DND-41 (cell line): ENCODE measurements around the gene OR51L1.

Experiments used
- ATAC-seq: fragments of 200-7000 bp; cut with Tn5 transposase; 3 replicates; pipeline ENCODE4 v1.9.1; 2021; ENCODE audit warnings: low read depth; ENCODE audit not compliant: insufficient read depth
- DNase-seq: peaks from one replicate; pipeline ENCODE4 v3.0.0-alpha.2; 2020
- H2AFZ ChIP-seq: 2 replicates; pipeline ENCODE4 v1.6.0; 2012; ENCODE audit warnings: low read depth, low read length
- H3K27ac ChIP-seq: 2 replicates; pipeline ENCODE4 v1.5.1; 2012; ENCODE audit warnings: low read length, inconsistent platforms
- H3K27me3 ChIP-seq: fragments of 200-600 bp; sonication (generic); 2 replicates; pipeline ENCODE4 v1.6.0; 2012; ENCODE audit warnings: low read length, mild to moderate bottlenecking, inconsistent platforms; ENCODE audit not compliant: insufficient read depth, poor library complexity
- H3K36me3 ChIP-seq: 2 replicates; pipeline ENCODE4 v1.5.1; 2012; ENCODE audit warnings: low read length, inconsistent platforms; ENCODE audit not compliant: insufficient read depth
- H3K4me1 ChIP-seq: 2 replicates; pipeline ENCODE4 v1.5.1; 2012; ENCODE audit warnings: mild to moderate bottlenecking, low read length; ENCODE audit not compliant: insufficient read depth
- H3K4me2 ChIP-seq: 2 replicates; pipeline ENCODE4 v1.6.0; 2012; ENCODE audit warnings: mild to moderate bottlenecking, moderate library complexity, low read length, inconsistent platforms; ENCODE audit not compliant: insufficient read depth
- H3K4me3 ChIP-seq, 2 experiments: fragments of 200-600 bp in 1 of 2; shearing (Covaris generic) in 1 of 2; 2 replicates each; pipeline ENCODE4 v1.5.1; 2012 to 2016; ENCODE audit warnings: inconsistent platforms in 2 of 2, low read length in 2 of 2, mild to moderate bottlenecking in 2 of 2, low read depth in 1 of 2, moderate library complexity in 1 of 2
- H3K79me2 ChIP-seq: 2 replicates; pipeline ENCODE4 v1.6.0; 2012; ENCODE audit warnings: low read length, inconsistent platforms; ENCODE audit not compliant: insufficient read depth
- H3K9ac ChIP-seq: 2 replicates; pipeline ENCODE4 v1.6.0; 2012; ENCODE audit warnings: low read depth, mild to moderate bottlenecking, inconsistent platforms, low read length, moderate library complexity
- H3K9me3 ChIP-seq: 2 replicates; pipeline ENCODE4 v1.5.1; 2012; ENCODE audit warnings: low read length, moderate library complexity, mild to moderate bottlenecking, inconsistent platforms; ENCODE audit not compliant: insufficient read depth, severe bottlenecking
- H4K20me1 ChIP-seq: 2 replicates; pipeline ENCODE4 v1.6.0; 2012; ENCODE audit warnings: low read length; ENCODE audit not compliant: insufficient read depth
- CTCF ChIP-seq: IDR thresholded peaks from 2 replicates; pipeline ENCODE4 v1.5.1; 2012; ENCODE audit warnings: borderline replicate concordance, low read length, moderate library complexity, mild to moderate bottlenecking; ENCODE audit not compliant: poor library complexity, severe bottlenecking; ENCODE audit errors: extremely low read depth
- EZH2 ChIP-seq: IDR thresholded peaks from 3 replicates; pipeline ENCODE4 v1.6.1; 2012; ENCODE audit warnings: borderline replicate concordance, low read depth, mild to moderate bottlenecking, moderate library complexity, low read length, inconsistent platforms; ENCODE audit not compliant: severe bottlenecking

The OR51L1 gene

DNA sequence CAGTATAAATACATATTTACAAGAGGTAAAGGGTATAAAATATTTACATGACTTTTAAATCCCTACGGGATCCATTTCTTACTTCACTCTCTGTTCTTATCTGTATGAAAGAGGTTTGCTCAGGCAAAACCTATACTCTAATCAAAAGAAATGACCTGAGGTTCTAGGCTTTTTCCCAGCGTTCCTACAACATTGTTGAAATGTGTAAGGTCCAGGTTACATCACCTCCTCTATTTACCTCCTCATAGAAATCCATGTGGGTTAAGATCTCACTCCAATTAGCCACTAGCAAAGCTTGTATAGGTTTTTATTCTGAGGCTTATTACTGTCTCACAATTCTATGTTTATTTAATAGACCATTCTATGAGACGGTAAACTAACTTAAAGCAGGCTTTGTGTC is 12.0 kb upstream of the OR51L1 start:
- Histone ChIP-seq H3K27me3 (no peaks in the 10 kb centered on the region), H2AFZ (no peak overlapping the region), H3K4me3 (no peak overlapping the region), H3K4me2 (no peak overlapping the region), H3K36me3 (no peaks in the 10 kb centered on the region), H3K9ac (no peak overlapping the region), H3K9me3 (no peaks in the 10 kb centered on the region), H4K20me1 (no peaks in the 10 kb centered on the region), H3K4me1 (no peaks in the 10 kb centered on the region), H3K27ac (no peak overlapping the region), H3K79me2 (no peaks in the 10 kb centered on the region)
- no peak for TF ChIP-seq EZH2
- no peak for DNase-seq
- no peak for ATAC-seq

GRCh38 chr11:4983841-4984240 is 10.8 kb upstream of the OR51L1 start:
- no peak overlapping the region for H3K4me3 ChIP-seq
- ATAC-seq = no peak
- H3K79me2 ChIP-seq = no peaks in the 10 kb centered on the region
- no peaks in the 10 kb centered on the region for H3K9me3 ChIP-seq
- H3K36me3 ChIP-seq = no peaks in the 10 kb centered on the region
- H4K20me1 ChIP-seq = no peaks in the 10 kb centered on the region
- no peaks in the 10 kb centered on the region for H3K4me1 ChIP-seq
- H2AFZ ChIP-seq = no peak overlapping the region
- no peaks in the 10 kb centered on the region for H3K27me3 ChIP-seq
- no peak for DNase-seq
- TF ChIP-seq CTCF (no peak), EZH2 (no peak)
- no peak overlapping the region for H3K9ac ChIP-seq
- no peak overlapping the region for H3K4me2 ChIP-seq
- no peak overlapping the region for H3K27ac ChIP-seq

DNA sequence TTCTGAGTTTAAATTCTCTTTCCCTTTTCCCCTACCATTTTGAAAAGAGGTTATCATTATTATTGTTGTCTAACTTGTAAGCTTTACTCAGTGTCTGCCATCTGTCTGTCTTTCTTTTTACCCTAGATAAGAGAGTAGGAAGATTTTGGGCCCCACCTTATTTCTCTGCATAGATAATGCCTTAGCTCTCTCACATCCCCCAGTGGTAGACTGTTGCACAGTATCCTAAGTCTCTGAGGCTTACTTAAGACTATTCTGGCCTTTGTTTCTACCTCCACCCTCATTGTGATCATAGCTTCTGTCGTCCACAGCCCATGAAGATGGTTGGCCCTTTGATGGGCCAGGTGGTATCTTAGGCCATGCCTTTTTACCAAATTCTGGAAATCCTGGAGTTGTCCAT is 3.6 kb upstream of the OR51L1 start:
- H4K20me1 ChIP-seq = no peaks in the 10 kb centered on the region
- H3K79me2 ChIP-seq = no peaks in the 10 kb centered on the region
- no peak overlapping the region for H2AFZ ChIP-seq
- no peaks in the 10 kb centered on the region for H3K9me3 ChIP-seq
- no peak overlapping the region for H3K27ac ChIP-seq
- H3K4me1 ChIP-seq = no peaks in the 10 kb centered on the region
- no peak overlapping the region for H3K9ac ChIP-seq
- no peak overlapping the region for H3K4me3 ChIP-seq
- DNase-seq = no peak
- ATAC-seq = peak; percentile 33; the same call in 1 of the 3 replicates
- no peak overlapping the region for H3K4me2 ChIP-seq
- H3K27me3 ChIP-seq = peaks cover 4% of the 10 kb centered on the region
- H3K36me3 ChIP-seq = no peaks in the 10 kb centered on the region
- no peak for TF ChIP-seq EZH2
- peak; percentile 27 for TF ChIP-seq CTCF

DNA sequence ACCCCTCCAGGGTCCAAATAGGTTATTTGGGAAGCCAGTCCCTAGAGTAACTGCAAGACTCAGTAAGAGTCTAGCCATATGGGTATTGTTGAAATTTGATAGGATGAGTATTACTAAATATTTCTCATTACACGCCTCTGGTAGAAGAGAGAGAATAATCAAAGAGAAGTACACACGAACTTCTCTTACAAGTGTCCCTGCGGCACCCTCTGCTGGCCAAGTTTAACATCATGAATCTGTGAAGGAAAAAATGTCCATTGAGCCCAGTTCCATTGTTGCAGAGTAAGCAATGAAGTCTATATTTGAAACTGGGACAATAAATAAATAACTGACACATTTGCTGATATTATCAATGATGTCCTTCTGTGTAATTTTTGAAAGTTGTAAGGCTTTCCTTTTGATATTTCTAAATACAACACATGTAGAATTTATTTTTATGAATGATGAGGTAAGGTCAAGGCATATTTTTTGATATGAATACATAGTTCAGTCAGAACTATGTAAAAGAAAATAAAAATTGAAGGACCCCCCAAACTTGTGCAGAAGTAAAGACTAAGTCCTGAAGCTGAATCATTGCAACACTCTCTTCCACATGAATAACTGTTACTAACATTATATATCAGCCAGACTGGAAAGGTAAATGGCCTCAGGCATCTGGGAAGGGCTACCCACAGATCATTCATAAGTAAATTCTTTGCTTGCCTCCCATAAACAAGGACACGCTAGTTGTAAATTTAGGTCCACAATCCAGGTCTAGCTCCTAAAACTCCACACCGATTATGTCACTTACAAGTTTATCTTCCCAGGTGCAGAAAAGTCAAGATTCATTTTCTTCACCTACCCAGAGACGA is 10.0 kb downstream of the OR51L1 start:
- DNase-seq = peak; percentile 53
- Histone ChIP-seq H3K27ac (no peak overlapping the region), H3K4me2 (no peak overlapping the region), H3K9me3 (no peaks in the 10 kb centered on the region), H3K27me3 (no peaks in the 10 kb centered on the region), H2AFZ (no peak overlapping the region), H3K9ac (no peak overlapping the region), H3K4me1 (no peaks in the 10 kb centered on the region), H3K4me3 (no peak overlapping the region), H3K36me3 (no peaks in the 10 kb centered on the region), H3K79me2 (no peaks in the 10 kb centered on the region), H4K20me1 (no peaks in the 10 kb centered on the region)
- TF ChIP-seq CTCF (peak; percentile 72), EZH2 (no peak)
- peak; percentile 57; the same call in 1 of the 3 replicates for ATAC-seq
